Ramos (cell line): ENCODE data around the gene PNPLA7.

Source experiments
- in situ Hi-C: fragments of 300-500 bp; cut with MboI; formaldehyde crosslinking; loops from one replicate; pipeline ENCODE4 v1.14.3; 2022; ENCODE audit warnings: low sequenced_read_pairs; ENCODE audit not compliant: unreplicated experiment

PNPLA7 gene

DNA sequence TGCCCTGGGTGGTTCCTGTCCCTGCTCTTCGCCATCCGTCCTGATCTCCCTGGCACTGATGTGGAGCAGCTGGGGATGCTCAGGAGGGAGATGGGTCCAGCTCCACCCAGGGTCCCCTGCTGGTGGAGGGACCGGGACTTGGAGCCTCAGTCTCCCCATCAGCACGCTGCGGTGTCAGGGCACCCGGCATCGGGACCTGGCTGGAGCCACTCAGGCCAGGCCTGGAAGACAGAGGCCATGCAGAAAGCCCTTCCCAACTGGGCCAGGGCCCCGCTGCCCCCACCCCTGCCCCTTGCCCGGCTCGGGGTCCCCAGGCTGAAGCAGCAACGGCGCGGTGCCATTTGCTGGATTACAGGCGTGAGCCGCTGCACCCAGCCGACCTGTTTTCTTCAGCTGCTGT lies 50.8 kb downstream of the PNPLA7 start:
- in situ Hi-C loops = no loop called here

DNA sequence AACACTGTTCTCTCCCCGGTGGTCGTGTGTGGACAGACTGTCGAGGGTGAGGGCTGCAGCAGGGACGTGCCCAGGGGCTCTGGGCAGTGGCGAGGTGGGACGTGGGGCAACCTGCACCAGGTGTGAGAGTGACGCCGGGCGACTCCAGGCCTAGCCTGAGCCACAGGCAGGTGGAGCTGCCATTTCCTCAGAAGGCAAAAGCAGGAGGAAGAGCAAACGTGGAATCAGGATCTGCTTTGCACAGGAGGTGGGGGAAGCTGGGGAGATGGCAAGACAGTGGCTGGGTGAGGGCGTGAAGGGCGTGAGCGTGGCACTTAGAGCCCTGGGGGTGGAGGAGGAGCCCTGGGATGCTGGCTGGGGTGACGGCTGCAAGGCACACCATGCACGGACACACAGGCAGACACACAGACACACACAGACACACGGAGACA lies 51.5 kb downstream of the PNPLA7 start:
- in situ Hi-C loops = no loop called here

GRCh38 chr9:137497921-137498719 lies 52.1 kb downstream of the PNPLA7 start:
- in situ Hi-C loops = no loop called here

- in situ Hi-C loops = no loop called here
These were observed 53.4 kb downstream of the PNPLA7 start for GRCh38 chr9:137496601-137497375.

GRCh38 chr9:137494550-137495351 lies 55.5 kb downstream of the PNPLA7 start:
- in situ Hi-C loops = no loop called here

- in situ Hi-C loops = no loop called here
These were observed 56.1 kb downstream of the PNPLA7 start for GRCh38 chr9:137494104-137494544.

- in situ Hi-C loops = no loop called here
These were observed 56.7 kb downstream of the PNPLA7 start for GRCh38 chr9:137493364-137494103.

DNA sequence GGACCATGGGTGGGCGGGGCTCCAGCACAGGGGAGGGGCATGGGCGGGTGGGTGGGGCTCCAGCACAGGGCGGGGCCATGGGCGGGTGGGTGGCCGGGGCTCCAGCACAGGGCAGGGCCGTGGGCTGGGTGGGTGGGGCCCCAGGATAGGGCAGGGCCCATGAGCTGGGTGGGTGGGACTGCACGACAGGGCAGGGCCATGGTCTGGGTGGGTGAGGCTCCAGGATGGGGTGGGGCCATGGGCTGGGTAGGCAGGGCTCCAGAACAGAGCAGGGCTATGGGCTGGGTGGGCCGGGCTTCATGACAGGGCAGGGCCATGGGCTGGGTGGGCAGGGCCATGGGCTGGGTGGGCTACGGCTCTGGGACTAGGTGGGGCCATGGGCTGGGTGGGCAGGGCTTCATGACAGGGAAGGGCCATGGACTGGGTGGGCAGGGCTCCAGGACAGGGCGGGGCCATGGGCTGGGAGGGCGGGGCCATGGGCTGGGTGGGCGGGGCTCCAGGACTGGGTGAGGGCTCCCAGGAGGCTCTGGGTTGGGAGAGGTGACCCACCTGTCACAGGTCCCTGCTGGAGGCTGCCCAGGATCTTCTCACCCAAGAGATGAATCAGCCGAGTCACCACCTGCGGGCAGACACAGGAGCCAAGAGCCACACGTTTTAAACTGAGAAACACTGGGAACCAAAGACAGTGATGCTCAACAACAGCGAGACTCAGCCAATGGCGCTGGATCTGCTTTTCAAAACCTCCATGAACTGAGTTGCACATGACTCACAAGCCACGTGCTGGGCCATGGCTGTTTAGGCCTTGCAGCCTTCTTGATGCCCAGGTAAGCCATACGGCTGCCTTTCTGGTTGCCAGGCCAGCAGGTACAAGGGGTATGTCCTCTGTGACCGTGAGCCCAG lies 57.5 kb downstream of the PNPLA7 start:
- in situ Hi-C loops = no loop called here

DNA sequence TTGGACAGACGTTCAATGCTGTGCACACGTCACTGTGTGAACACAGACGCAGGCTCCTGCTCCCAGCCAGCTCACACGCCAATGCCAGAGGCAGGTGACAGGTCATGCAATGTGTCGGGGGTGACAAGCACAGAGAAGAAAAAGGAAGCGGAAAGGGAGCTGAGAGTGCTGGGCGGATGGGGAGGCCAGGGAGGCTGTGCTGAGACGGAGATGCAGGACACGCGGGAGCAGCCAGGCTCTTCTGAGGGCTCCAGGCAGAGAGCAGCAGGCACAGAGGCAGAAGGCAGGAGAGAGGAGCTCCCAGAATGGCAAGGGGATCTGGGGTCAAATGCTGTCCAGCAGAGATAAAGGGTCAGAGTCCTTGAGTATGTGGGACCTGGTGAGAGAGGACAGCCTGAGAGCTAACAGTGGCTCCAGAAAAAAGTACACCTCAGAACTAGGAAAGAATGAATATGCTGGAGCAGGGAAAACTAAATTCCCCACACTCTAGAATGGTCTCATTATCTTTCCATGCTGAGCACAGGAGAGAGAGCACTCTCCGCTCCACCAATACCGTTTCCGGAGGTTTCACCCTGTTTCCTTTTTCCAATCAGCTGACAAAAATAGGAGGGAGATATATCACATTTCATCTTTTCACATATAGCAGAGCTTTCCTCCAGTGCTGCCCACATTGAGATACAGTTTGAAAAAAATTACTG lies 58.3 kb downstream of the PNPLA7 start:
- in situ Hi-C loops = no loop called here

- in situ Hi-C loops = no loop called here
These were observed 59.5 kb downstream of the PNPLA7 start for GRCh38 chr9:137490532-137491186.

GRCh38 chr9:137488906-137489305 lies 61.3 kb downstream of the PNPLA7 start:
- in situ Hi-C loops = no loop called here

DNA sequence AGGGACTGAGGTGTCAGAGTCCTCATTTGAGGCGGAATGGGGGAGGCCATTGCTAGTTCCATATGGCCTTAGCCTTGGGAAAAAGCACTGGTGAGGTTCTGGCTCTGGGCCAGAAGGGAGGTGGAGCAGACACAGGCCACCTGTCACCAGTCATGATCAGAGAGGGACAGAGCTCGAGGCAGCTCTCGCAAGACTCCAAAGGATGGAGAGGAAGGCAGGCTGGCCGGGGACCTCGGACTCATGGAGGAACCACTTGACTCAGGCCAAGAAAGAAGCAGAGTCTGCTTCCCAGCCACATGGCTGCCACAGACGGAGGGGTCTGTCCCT lies 61.9 kb downstream of the PNPLA7 start:
- in situ Hi-C loops = no loop called here

DNA sequence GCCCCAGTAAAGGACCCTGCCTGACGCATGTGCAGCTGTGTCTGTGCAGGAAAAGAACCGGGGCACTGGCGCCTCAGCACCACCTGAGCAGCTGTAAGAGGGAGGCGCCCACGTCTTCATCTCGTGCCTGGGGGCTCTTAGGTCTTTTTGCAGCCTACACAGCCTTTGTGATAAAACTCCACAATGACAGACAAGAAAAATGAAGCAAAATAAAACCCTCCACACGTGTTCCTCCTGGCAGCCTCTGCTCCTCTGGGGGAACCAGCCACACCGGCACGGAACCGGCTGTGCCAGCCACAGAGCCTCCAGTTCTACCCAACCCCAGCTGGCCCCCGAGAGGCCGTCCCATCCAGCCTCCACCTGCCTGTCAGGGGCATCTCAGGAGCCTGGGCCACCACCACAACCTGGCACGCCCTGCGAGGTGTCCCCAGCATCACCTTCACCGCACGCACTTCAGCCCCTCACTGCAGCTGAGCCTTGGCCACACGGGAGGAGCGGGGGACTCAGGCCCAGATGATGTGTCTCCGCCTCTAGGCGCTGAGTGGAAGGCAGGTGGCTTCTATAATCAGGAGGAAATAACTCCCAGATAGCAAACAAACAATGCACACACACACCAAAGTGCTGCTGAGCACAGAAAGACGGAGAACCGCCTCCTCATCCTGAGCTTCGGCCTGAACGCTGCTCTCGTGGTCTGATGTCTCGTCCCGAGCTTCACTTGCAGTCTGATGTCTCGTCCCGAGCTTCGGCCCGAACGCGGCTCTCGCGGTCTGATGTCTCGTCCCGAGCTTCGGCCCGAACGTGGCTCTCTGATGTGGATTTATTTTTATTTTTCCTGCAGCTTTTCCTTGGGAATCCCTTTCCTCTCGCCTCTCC lies 62.5 kb downstream of the PNPLA7 start:
- in situ Hi-C loops = no loop called here

DNA sequence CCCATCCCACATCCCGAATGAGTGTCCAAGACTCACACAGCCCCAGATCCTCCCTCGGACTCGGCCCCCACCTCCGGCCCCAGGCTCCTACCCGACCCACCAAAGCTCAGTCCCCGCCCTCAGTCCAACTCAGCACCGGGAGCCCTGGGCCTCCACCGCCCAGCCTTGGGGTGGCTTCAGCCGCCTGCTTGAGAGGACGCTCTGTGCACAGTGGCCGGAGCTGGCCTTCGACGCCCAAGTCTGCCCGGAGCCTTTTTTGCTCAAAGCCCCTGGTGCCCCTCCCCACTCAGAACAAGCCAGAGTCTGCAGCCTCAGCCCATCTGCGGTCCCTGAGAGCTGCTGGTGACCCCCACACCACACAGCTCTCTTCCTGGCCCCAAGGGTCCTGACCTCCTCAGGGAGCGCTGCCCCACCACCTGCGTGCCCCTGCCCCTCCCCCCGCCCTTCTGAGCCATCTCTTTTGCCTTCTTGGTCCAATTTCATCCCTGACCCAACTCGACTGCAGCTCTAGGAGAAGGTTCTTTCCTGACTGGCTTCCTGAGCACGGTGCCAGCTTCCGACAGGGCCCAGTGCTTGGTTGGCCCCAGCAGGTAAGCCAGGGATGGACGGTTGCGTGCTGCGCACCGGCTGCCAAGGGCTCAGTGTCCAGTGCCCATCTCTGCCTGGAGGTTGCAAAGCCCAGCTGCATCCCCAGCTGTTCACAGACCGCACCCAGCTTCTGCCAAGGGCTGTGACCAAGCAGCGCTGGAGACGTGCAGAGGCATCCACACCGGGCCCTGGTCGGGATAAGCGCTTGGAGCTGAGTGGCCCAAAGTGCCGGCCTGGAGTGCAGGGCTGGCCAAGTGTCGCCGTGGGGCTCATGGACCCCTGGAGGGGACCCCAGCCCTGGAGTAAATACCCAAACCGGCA lies 63.4 kb downstream of the PNPLA7 start:
- in situ Hi-C loops = no loop called here

DNA sequence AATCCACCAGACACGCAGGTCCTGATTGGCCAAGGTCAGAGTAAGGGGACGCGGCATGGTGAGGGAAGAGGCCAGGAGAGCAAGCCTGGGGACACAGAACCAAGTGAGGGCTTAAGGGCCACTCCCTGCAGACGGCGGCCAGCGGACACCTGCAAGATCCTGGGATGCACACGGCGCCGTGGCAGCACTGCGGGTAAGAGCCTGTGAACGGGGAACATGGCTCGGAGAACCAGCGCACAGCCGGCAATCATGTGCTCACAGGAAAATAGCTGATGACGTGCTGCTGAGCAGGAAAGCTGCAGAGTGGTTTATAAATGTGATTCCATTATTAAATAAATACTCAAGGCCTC lies 64.1 kb downstream of the PNPLA7 start:
- in situ Hi-C loops = no loop called here
